Amniotic stem cell (primary cell): ENCODE measurements around the gene SLC39A5.
"Not testable (repeated sequence)": the region's sequence is repeated elsewhere in the genome, so short reads cannot be mapped to it uniquely, and the experiment has no call there.

Experiments used
- DNase-seq: peaks from one replicate; lab custom pipeline; 2025; lab: John Stamatoyannopoulos, UW

Gene SLC39A5

DNA sequence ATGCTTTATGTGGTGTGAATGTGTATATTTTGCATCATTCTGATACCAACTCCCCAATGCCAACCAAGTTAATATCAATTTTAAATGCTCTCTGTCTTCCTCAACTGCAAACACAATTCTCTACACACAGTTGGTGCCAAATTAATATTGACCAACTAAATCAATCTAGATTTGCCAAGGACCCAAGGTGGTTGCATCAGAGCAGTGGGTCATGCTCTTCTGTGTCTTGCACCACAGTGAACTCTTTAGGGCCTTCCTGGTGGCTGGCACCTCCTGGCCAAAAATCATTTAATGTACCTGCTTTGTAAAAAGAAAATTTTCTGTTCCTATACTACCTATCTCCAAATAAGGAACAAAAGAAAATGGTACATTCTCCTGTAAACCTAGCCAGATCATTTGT is 51.0 kb downstream of the SLC39A5 start:
- no peak for DNase-seq

DNA sequence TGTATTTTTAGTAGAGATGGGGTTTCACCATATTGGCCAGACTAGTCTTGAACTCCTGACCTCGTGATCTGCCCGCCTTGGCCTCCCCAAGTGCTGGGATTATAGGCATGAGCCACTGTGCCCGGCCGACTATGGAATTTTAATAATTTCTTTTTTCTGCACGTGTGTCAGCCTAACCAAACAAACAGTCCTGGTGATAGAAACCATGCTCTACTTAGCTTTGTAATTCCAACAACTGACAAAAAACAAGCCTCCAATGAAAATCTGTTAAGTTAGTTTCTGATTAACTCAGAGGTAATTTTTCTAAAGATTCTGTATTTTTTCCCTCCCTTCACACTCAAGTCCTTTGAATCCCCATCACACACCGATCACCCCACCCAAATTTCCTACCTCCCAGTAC is 52.2 kb downstream of the SLC39A5 start:
- DNase-seq: no peak

DNA sequence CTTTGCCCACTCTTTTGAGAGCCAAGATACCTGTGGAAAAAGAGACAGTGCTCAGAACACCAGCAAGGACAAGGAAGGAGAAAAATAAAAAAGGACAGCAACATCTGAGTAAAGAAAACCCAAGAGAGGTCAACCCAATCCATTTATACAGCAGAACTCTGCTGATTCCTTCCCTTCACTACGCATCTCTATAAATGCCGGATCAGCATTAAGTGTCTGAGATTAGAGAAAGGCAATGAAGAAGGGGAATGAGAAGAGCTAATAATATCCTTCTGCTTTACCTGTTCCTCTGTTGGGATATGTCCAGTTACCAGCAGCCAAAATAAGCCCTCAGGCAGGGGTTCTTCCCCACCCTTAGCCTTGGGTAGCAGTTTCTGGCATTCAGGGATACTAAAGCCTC is 52.7 kb downstream of the SLC39A5 start:
- DNase-seq: no peak

DNA sequence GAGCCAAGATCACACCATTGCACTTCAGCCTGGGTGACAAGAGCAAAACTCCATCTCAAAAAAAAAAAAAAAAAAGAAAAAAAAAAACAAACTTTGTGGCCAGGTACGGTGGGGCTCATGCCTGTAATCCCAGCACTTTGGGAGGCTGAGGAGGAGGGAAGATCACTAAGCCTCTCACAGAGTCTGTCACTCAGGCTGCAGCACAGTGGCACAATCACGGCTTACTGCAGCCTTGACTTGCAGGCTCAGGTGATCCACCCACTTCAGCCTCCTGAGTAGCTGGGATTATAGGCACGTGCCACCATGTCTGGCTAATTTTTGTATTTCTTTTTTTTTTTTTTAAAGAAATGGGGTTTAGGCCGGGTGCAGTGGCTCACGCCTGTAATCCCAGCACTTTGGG is 54.4 kb downstream of the SLC39A5 start:
- DNase-seq: not testable (repeated sequence)

DNA sequence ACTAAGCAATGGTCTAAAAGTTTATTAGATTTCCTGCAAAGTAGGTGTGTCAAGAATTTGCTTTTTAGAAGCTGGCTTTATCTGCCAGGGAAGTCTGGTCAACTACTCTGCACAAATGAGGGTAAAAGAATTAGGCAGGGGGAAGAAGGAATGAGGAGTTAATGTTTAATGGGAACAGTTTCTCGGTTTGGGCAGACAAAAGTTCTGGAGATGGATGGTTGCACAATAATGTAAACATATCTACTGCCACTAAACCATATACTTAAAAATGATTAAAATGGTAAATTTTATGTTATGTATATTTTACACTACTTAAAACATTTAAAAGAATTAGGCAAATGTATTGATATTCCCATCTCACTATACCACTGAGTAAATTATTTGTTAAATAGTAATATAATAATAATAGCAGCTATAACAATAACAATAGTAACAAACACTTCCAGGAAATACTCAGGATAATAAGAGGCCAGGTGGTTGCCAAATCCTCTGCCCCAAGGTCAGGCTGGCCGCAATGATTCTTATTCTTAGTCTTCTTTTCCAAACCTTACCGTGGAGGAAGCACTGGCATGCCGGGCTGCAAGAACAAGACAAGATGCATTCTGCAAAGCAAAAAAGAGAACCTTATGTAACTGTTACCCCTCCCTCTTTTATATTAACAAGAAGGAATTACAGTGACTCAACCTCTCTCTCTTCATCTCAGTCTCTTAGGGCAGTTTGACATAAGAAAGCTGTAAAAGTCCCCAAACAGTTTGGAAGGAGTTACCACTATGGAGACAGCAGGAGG is 56.4 kb downstream of the SLC39A5 start:
- no peak for DNase-seq
